Fibroblast of peridontal ligament (primary cell): ENCODE measurements around the gene DHX36.

Experiments
- DNase-seq: peaks from one replicate; pipeline ENCODE4 v3.0.0-alpha.2; 2010; ENCODE audit errors: extremely low read depth

Gene DHX36

DNA sequence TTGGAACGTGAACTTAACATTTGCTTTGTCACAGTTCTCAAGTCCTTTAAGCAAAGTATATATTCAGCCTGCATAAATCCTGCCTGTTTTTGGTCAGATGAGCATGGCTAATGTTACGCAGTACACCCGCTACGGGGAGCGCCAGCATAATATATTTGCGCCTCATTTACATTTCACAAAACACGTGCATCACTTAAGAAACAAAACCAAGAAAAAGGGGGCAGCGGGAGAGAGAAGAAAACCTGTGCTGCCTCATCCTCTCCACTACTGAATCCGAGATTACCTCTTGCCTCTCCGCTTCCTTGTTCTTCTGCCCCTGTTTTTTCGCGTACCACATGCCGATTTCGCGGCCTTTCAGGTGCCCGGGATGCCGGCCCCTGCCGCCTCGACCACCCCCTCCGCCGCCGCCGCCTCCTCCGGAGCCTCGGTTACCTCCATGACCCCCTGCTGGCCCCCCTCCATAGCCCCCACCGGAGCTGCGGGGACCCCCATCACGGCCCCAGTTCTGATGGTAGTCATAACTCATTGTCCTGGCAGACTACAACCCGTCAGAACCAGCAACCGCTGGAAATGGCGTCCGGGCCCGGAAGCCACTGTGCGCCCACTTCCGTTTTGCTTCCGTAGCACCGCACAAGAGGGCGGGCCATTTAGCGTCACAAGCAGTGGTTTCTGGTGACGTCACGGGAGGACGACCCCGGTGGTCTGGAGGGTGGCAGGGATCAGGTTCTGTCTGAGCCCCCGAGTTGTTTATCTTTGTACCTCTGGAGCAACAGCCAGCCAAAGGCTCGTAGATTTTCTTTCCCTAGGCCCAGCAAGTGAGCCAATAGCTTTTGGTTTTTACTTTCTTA lies at the start of gene DHX36:
Gene DHX36, minus strand, starts transcription at position 597 of the 848 bp plus-strand sequence. Its CDS starts 71 bp downstream, at position 526.
- peak; percentile 96 for DNase-seq

DNA sequence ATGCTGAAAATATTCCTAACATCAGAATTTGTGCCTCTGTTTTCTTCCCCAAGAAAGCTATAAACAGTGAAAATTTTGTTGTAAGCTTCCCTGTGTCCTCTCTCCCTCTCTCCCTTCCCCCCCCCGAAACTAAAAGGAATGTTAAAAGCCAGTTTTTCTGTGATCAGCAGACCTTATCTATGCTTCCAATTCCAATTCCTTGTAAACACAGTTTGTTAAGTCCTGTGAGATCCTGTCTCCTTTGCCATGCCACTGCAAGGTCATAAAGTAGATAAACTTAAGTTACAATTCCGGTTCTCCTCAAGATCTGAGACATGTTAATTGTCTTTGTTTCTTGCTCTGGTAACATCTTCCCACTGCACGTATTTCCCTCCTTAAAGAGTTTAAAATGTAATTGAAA lies 42.9 kb upstream of the DHX36 start:
- DNase-seq, result no peak

DNA sequence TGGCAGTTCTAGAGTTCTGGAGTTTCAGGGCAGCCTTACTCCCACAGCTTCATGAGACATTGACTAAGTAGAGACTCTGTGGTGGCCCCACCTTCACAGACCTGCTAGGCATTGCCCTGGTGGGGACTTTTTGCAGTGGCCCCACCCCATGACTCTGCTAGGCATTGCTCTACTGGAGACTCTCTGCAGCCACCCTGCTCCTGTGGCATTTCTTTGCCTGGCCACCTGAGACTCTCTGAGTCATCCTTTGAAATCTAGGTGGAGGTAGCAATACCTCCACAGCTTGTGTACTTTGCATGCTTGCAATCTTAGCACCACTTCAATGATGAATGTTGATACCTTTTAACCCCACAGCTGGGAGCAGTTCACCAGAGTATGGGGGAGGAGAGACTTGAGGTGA lies 40.6 kb upstream of the DHX36 start:
- no peak for DNase-seq

DNA sequence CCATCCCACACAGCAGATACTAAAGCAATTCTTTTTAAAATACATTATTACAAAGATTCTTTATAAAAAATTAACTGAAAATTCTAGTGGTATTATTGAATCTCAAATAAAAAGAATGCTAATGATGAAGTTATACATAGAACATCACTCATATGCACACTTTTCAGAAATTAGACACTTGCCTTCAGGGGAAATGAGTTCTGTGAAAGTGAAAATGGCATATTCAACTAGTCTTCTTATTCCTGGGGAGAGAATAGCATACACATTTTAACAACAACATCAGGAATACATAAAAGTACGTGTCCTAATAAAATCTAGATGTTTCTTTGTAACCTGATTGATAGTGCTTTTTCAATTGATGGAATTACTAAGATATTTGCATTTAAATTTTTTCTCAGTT lies 36.8 kb upstream of the DHX36 start:
- no peak for DNase-seq

DNA sequence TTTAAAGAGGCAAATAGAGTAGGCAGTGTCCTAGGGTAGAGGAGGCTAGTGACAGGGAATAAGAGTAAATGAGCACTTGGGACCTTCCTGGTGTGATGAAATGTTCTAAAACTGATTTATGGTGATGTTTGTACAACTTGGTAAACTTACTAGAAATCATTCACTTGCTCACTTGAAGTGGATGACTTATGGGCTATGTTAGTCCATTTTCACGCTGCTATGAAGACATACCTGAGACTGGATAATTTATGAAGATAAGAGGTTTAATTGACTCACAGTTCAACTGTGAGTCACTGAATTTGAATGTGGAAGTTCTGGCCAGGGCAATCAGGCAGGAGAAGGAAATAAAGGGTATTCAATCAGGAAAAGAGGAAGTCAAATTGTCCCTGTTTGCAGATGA lies 31.7 kb upstream of the DHX36 start:
- DNase-seq, result no peak

DNA sequence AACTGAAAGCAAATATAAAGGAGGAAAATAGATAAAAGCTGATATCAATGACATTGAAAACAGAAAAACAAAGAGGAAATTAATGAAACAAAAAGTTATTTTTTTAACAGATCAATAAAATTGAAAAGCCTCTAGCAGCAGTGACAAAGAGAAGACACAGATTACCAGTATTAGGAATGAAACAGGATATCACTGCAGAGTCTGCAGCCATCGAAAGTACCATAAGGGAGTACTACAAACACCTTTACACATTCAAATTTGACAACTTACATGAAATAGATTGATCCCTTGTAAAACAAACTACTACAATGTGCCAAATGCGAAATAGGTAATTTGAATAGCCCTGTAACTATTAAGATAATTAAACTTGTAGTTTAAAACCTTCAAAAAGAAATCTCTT lies 24.9 kb upstream of the DHX36 start:
- DNase-seq, result no peak

DNA sequence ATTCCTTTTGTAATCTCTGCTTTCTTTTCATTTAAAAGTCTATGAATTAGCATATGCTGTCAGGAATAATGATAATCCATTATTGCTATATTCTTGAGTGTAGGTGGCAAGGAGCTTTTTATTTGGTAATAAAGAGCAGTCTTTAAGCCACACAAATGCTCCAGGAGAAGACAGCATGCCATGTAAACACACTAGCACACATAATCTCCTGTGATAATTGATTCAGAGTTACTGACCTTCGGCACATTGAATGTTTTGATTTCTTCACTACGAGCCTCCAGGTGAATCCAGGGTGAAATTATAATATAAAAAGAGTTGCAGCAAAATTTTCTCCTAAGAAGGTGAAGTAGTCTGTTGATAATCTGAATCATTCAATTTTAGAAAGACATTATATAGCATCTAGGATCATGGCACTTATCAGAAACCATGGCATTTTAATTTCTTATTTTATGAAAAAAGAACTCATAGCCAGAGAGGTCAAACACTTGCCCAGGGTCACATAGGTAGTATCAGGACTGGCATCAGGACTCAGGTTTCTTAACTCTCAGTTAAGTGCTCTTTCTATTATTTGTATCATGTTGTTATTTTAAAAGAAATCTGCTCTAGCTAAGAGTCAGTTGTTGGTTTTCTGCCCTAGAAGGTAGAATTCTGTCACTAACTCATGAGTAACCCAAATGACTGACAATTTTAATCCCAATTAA lies 21.3 kb upstream of the DHX36 start:
- DNase-seq, result no peak

GRCh38 chr3:154338570-154338969 lies 14.3 kb upstream of the DHX36 start:
- DNase-seq, result no peak

- no peak for DNase-seq
Observed at GRCh38 chr3:154338008-154338407, 13.7 kb upstream of the DHX36 start.

GRCh38 chr3:154334973-154335420 lies 10.7 kb upstream of the DHX36 start:
- DNase-seq, result peak; percentile 73

DNA sequence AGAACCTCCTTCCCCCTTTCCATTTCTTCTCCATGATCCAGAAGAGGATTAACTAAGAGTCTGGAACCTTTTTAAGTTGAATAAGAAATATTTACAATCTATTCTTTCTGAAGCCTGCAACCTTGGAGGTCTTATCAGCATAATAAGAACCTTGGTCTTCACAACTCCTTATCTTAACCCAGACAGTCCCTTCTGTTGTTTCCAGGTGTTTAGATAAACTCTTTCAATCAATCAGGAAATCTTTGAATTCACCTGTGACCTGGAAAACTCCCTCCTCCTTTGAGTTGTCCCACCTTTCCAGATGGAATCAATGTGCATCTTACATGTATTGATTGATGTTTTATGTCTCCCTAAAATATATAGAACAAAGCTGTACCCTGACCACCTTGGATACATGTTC lies 3.6 kb upstream of the DHX36 start:
- DNase-seq, result no peak

DNA sequence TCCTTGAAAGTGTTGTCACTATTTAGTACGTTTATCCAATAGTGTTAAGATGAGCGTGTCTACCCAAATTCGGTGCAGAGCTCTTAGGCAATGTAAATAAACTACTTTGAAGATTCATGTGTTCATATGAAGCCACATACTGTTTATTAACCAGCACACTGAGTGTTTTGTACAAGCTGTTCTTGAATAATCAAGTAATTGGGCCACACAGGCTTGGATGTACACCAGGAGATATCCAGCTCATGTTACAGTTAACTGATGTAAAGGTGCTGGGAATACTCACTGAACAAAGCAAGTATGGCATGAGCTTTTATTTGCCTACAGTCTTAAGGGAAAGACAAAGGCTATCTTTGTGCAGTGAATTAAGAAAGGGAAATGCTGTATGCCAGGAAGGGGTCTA lies 632 bp upstream of the DHX36 start:
- DNase-seq, result no peak

GRCh38 chr3:154316974-154317767 lies 7.1 kb downstream of the DHX36 start:
- peak; percentile 13 for DNase-seq

- DNase-seq, result no peak
Observed at GRCh38 chr3:154314152-154314551, 10.1 kb downstream of the DHX36 start.

- DNase-seq, result peak; percentile 46
Observed at GRCh38 chr3:154310840-154311239, 13.4 kb downstream of the DHX36 start.

- no peak for DNase-seq
Observed at GRCh38 chr3:154307363-154307762, 16.9 kb downstream of the DHX36 start.

- no peak for DNase-seq
Observed at GRCh38 chr3:154304936-154305335, 19.4 kb downstream of the DHX36 start.

DNA sequence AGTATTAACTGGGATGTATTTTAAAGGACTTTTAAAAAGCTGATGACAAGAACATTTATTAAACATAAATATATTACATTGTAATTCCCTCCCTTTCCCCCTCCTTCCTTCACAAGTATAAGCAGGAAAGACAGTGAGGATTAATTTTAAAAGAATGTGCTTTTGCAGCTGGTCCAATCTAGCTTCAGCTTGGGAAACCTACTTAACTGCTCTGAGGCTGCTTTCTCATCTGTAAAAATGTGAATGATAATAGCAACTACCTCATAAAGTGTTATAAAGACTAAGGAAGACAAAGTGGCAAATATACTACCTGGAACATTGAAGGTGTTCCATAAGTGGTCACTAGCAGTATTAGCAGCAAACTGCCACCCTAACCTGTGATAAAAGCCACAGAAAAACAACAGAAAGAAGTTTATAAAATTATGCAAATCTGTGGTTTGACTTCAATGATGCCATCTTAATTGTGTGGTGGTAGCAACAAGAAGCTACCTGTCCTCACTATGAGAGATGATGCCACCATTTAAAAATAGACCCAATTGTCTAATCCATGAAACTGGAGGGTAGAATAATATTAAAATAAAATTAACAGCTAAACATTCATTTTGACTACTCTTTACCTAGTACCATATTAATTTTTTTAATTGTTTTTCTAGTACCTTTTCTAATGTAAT lies 20.0 kb downstream of the DHX36 start:
- DNase-seq, result peak; percentile 18

- no peak for DNase-seq
Observed at GRCh38 chr3:154301561-154301960, 22.7 kb downstream of the DHX36 start.

- DNase-seq, result no peak
Observed at GRCh38 chr3:154294016-154294415, 30.3 kb downstream of the DHX36 start.

- DNase-seq, result no peak
Observed at GRCh38 chr3:154290187-154290586, 34.1 kb downstream of the DHX36 start.

DNA sequence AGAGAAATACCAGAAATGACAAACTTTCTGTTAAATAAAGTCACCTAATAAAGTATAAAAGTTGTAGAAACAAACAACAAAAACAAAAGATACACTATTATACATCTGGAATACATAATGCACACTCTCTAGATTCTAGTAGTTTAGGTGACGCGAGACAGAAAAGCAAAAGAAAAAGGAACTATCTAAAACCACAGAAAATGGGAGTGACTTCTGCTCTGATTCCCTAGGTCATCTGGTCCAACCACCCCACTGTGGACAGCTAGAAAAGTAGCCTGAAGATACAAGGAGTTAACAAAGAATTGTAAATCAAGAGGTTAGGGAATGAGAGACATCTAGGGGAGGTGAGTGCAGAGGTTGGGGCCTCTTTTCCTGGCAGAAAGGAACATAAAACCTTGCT lies 39.1 kb downstream of the DHX36 start:
- DNase-seq, result no peak
